ENCODE data around the gene ALDH9A1.

ALDH9A1 gene

GRCh38 chr1:165738794-165739193 is 40.4 kb upstream of the ALDH9A1 start:
- Histone ChIP-seq H2BK5ac (ENCODE audit: low read depth, low read length, poor library complexity) (no peak overlapping the region), H3K79me2 (ENCODE audit: control insufficient read depth, insufficient read depth, low read length, poor library complexity) (no peaks in the 10 kb centered on the region), H3K4ac (ENCODE audit: low read depth, low read length) (no peak overlapping the region), H3K9me3 (ENCODE audit: insufficient read depth, low read depth, low read length) (no peaks in the 10 kb centered on the region), H4K8ac (ENCODE audit: low read depth, low read length) (no peak overlapping the region), H3K23ac (ENCODE audit: low read length) (no peak overlapping the region), H3K79me1 (ENCODE audit: low read length) (no peaks in the 10 kb centered on the region), H2BK12ac (ENCODE audit: low read length) (no peak overlapping the region), H4K12ac (ENCODE audit: low read depth, low read length) (no peak overlapping the region), H3K36me3 (ENCODE audit: control insufficient read depth in 1 of 2, insufficient read depth in 2 of 2, low read length in 2 of 2) (peaks cover 7 to 16% of the 10 kb centered on the region in 2 experiments), H3K4me1 (ENCODE audit: control insufficient read depth in 1 of 2, insufficient read depth in 2 of 2, low read length in 2 of 2) (no peaks in the 10 kb centered on the region), H3K18ac (ENCODE audit: low read length) (no peak overlapping the region), H4K91ac (ENCODE audit: low read depth, low read length) (no peak overlapping the region), H2AK5ac (ENCODE audit: low read length) (no peak overlapping the region), H2AFZ (ENCODE audit: insufficient read depth, low read length, poor library complexity) (no peak overlapping the region), H3K4me3 (ENCODE audit: low read depth, low read length) (no peak overlapping the region), H3K4me2 (ENCODE audit: low read length) (no peak overlapping the region), H3K9ac (ENCODE audit: low read length) (no peak overlapping the region), H3K27me3 (ENCODE audit: insufficient read depth, low read length) (no peaks in the 10 kb centered on the region), H3K27ac (ENCODE audit: low read depth, low read length) (no peak overlapping the region), H2BK120ac (ENCODE audit: insufficient read depth, low read length, poor library complexity) (no peak overlapping the region), H3K14ac (ENCODE audit: low read length) (no peak overlapping the region)
- no CpG with 5 or more reads among the region's 1 CpG for WGBS (ENCODE audit: extremely low coverage, insufficient coverage, insufficient read length)
- DNase-seq = peak in 1 of 2 donors; percentile 22

- Histone ChIP-seq H3K14ac (ENCODE audit: low read length) (no peak overlapping the region), H3K9me3 (ENCODE audit: insufficient read depth, low read depth, low read length) (no peaks in the 10 kb centered on the region), H3K4me1 (ENCODE audit: control insufficient read depth in 1 of 2, insufficient read depth in 2 of 2, low read length in 2 of 2) (no peaks in the 10 kb centered on the region), H3K79me1 (ENCODE audit: low read length) (no peaks in the 10 kb centered on the region), H3K23ac (ENCODE audit: low read length) (no peak overlapping the region), H3K27me3 (ENCODE audit: insufficient read depth, low read length) (no peaks in the 10 kb centered on the region), H3K4me2 (ENCODE audit: low read length) (no peak overlapping the region), H3K27ac (ENCODE audit: low read depth, low read length) (no peak overlapping the region), H2AK5ac (ENCODE audit: low read length) (no peak overlapping the region), H3K4ac (ENCODE audit: low read depth, low read length) (no peak overlapping the region), H2AFZ (ENCODE audit: insufficient read depth, low read length, poor library complexity) (no peak overlapping the region), H4K91ac (ENCODE audit: low read depth, low read length) (no peak overlapping the region), H3K18ac (ENCODE audit: low read length) (no peak overlapping the region), H2BK5ac (ENCODE audit: low read depth, low read length, poor library complexity) (no peak overlapping the region), H2BK120ac (ENCODE audit: insufficient read depth, low read length, poor library complexity) (no peak overlapping the region), H3K36me3 (ENCODE audit: control insufficient read depth in 1 of 2, insufficient read depth in 2 of 2, low read length in 2 of 2) (peaks cover 4 to 13% of the 10 kb centered on the region in 2 experiments), H2BK12ac (ENCODE audit: low read length) (no peak overlapping the region), H4K8ac (ENCODE audit: low read depth, low read length) (no peak overlapping the region), H4K12ac (ENCODE audit: low read depth, low read length) (no peak overlapping the region), H3K9ac (ENCODE audit: low read length) (no peak overlapping the region), H3K4me3 (ENCODE audit: low read depth, low read length) (no peak overlapping the region), H3K79me2 (ENCODE audit: control insufficient read depth, insufficient read depth, low read length, poor library complexity) (no peaks in the 10 kb centered on the region)
- no peak for DNase-seq
Observed at GRCh38 chr1:165737196-165737595, 38.8 kb upstream of the ALDH9A1 start.

GRCh38 chr1:165734906-165735305 is 36.5 kb upstream of the ALDH9A1 start:
- Histone ChIP-seq H3K4me2 (ENCODE audit: low read length) (no peak overlapping the region), H2AFZ (ENCODE audit: insufficient read depth, low read length, poor library complexity) (no peak overlapping the region), H4K12ac (ENCODE audit: low read depth, low read length) (no peak overlapping the region), H3K14ac (ENCODE audit: low read length) (no peak overlapping the region), H4K91ac (ENCODE audit: low read depth, low read length) (no peak overlapping the region), H3K4me3 (ENCODE audit: low read depth, low read length) (no peak overlapping the region), H3K4ac (ENCODE audit: low read depth, low read length) (no peak overlapping the region), H3K9ac (ENCODE audit: low read length) (no peak overlapping the region), H3K18ac (ENCODE audit: low read length) (no peak overlapping the region), H3K79me1 (ENCODE audit: low read length) (no peaks in the 10 kb centered on the region), H3K23ac (ENCODE audit: low read length) (no peak overlapping the region), H3K27me3 (ENCODE audit: insufficient read depth, low read length) (no peaks in the 10 kb centered on the region), H2BK12ac (ENCODE audit: low read length) (no peak overlapping the region), H3K36me3 (ENCODE audit: control insufficient read depth in 1 of 2, insufficient read depth in 2 of 2, low read length in 2 of 2) (peaks cover 2 to 3% of the 10 kb centered on the region in 2 experiments), H2BK120ac (ENCODE audit: insufficient read depth, low read length, poor library complexity) (no peak overlapping the region), H3K9me3 (ENCODE audit: insufficient read depth, low read depth, low read length) (no peaks in the 10 kb centered on the region), H2BK5ac (ENCODE audit: low read depth, low read length, poor library complexity) (no peak overlapping the region), H4K8ac (ENCODE audit: low read depth, low read length) (no peak overlapping the region), H3K79me2 (ENCODE audit: control insufficient read depth, insufficient read depth, low read length, poor library complexity) (no peaks in the 10 kb centered on the region), H3K4me1 (ENCODE audit: control insufficient read depth in 1 of 2, insufficient read depth in 2 of 2, low read length in 2 of 2) (no peaks in the 10 kb centered on the region), H3K27ac (ENCODE audit: low read depth, low read length) (no peak overlapping the region), H2AK5ac (ENCODE audit: low read length) (no peak overlapping the region)
- no CpG with 5 or more reads among the region's 3 CpGs for WGBS (ENCODE audit: extremely low coverage, insufficient coverage, insufficient read length)
- DNase-seq = no peak

GRCh38 chr1:165726841-165727240 is 28.5 kb upstream of the ALDH9A1 start:
- H3K79me1 ChIP-seq (ENCODE audit: low read length) = no peaks in the 10 kb centered on the region
- no peaks in the 10 kb centered on the region for H3K9me3 ChIP-seq (ENCODE audit: insufficient read depth, low read depth, low read length)
- H3K4me3 ChIP-seq (ENCODE audit: low read depth, low read length) = no peak overlapping the region
- H3K27ac ChIP-seq (ENCODE audit: low read depth, low read length) = no peak overlapping the region
- H3K36me3 ChIP-seq (ENCODE audit: control insufficient read depth in 1 of 2, insufficient read depth in 2 of 2, low read length in 2 of 2) = peaks cover 2 to 3% of the 10 kb centered on the region in 2 experiments
- H3K18ac ChIP-seq (ENCODE audit: low read length) = no peak overlapping the region
- H4K8ac ChIP-seq (ENCODE audit: low read depth, low read length) = no peak overlapping the region
- no peak overlapping the region for H3K9ac ChIP-seq (ENCODE audit: low read length)
- WGBS (ENCODE audit: extremely low coverage, insufficient coverage, insufficient read length) = no CpG with 5 or more reads among the region's 2 CpGs
- no peak overlapping the region for H2AK5ac ChIP-seq (ENCODE audit: low read length)
- H3K27me3 ChIP-seq (ENCODE audit: insufficient read depth, low read length) = no peaks in the 10 kb centered on the region
- H3K4me1 ChIP-seq (ENCODE audit: control insufficient read depth in 1 of 2, insufficient read depth in 2 of 2, low read length in 2 of 2) = no peaks in the 10 kb centered on the region
- no peak overlapping the region for H2BK120ac ChIP-seq (ENCODE audit: insufficient read depth, low read length, poor library complexity)
- no peak overlapping the region for H2BK12ac ChIP-seq (ENCODE audit: low read length)
- H3K14ac ChIP-seq (ENCODE audit: low read length) = no peak overlapping the region
- no peak overlapping the region for H4K91ac ChIP-seq (ENCODE audit: low read depth, low read length)
- H2BK5ac ChIP-seq (ENCODE audit: low read depth, low read length, poor library complexity) = no peak overlapping the region
- DNase-seq = peak in 1 of 2 donors; percentile 66
- no peak overlapping the region for H2AFZ ChIP-seq (ENCODE audit: insufficient read depth, low read length, poor library complexity)
- H3K4ac ChIP-seq (ENCODE audit: low read depth, low read length) = no peak overlapping the region
- H3K4me2 ChIP-seq (ENCODE audit: low read length) = no peak overlapping the region
- no peak overlapping the region for H3K23ac ChIP-seq (ENCODE audit: low read length)
- H3K79me2 ChIP-seq (ENCODE audit: control insufficient read depth, insufficient read depth, low read length, poor library complexity) = no peaks in the 10 kb centered on the region
- no peak overlapping the region for H4K12ac ChIP-seq (ENCODE audit: low read depth, low read length)

Measured in trophoblast cell (in vitro differentiated cells and primary cell).